ENCODE data around the gene MT2A. TPM values are rescaled to one million over a fixed set of nuclear protein-coding genes. Genes with fewer than 3 reads are reported as not detected.
A peak's percentile ranks its signal among the peaks of the same experiment; 100 is the strongest.

The MT2A gene
- total and polyA plus RNA-seq, 2 of the 13 experiments (the other 11 are each of a cell fraction or from before 2014, with no cell fraction given) = 135 to 371 TPM

GRCh38 chr16:56658327-56658875, 50.0 kb downstream of the MT2A start (continued):
- TF ChIP-seq, protein P1, sequence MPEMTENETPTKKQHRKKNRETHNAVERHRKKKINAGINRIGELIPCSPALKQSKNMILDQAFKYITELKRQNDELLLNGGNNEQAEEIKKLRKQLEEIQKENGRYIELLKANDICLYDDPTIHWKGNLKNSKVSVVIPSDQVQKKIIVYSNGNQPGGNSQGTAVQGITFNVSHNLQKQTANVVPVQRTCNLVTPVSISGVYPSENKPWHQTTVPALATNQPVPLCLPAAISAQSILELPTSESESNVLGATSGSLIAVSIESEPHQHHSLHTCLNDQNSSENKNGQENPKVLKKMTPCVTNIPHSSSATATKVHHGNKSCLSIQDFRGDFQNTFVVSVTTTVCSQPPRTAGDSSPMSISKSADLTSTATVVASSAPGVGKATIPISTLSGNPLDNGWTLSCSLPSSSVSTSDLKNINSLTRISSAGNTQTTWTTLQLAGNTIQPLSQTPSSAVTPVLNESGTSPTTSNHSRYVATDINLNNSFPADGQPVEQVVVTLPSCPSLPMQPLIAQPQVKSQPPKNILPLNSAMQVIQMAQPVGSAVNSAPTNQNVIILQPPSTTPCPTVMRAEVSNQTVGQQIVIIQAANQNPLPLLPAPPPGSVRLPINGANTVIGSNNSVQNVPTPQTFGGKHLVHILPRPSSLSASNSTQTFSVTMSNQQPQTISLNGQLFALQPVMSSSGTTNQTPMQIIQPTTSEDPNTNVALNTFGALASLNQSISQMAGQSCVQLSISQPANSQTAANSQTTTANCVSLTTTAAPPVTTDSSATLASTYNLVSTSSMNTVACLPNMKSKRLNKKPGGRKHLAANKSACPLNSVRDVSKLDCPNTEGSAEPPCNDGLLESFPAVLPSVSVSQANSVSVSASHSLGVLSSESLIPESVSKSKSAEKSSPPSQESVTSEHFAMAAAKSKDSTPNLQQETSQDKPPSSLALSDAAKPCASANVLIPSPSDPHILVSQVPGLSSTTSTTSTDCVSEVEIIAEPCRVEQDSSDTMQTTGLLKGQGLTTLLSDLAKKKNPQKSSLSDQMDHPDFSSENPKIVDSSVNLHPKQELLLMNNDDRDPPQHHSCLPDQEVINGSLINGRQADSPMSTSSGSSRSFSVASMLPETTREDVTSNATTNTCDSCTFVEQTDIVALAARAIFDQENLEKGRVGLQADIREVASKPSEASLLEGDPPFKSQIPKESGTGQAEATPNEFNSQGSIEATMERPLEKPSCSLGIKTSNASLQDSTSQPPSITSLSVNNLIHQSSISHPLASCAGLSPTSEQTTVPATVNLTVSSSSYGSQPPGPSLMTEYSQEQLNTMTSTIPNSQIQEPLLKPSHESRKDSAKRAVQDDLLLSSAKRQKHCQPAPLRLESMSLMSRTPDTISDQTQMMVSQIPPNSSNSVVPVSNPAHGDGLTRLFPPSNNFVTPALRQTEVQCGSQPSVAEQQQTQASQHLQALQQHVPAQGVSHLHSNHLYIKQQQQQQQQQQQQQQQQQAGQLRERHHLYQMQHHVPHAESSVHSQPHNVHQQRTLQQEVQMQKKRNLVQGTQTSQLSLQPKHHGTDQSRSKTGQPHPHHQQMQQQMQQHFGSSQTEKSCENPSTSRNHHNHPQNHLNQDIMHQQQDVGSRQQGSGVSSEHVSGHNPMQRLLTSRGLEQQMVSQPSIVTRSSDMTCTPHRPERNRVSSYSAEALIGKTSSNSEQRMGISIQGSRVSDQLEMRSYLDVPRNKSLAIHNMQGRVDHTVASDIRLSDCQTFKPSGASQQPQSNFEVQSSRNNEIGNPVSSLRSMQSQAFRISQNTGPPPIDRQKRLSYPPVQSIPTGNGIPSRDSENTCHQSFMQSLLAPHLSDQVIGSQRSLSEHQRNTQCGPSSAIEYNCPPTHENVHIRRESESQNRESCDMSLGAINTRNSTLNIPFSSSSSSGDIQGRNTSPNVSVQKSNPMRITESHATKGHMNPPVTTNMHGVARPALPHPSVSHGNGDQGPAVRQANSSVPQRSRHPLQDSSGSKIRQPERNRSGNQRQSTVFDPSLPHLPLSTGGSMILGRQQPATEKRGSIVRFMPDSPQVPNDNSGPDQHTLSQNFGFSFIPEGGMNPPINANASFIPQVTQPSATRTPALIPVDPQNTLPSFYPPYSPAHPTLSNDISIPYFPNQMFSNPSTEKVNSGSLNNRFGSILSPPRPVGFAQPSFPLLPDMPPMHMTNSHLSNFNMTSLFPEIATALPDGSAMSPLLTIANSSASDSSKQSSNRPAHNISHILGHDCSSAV (CRISPR knock-in tag; IDR thresholded peaks at IDR 0.05; ENCODE audit: borderline replicate concordance) = no peak
- no peak for TF ChIP-seq SCMH1 (CRISPR knock-in tag; IDR thresholded peaks at IDR 0.05; ENCODE audit: borderline replicate concordance)
- 0 out of 2 replicates have a peak, but pooled peaks have one; percentile 4 for TF ChIP-seq MYC (CRISPR knock-in tag; IDR thresholded peaks at IDR 0.05; ENCODE audit: borderline replicate concordance)
- TF ChIP-seq, protein P2, sequence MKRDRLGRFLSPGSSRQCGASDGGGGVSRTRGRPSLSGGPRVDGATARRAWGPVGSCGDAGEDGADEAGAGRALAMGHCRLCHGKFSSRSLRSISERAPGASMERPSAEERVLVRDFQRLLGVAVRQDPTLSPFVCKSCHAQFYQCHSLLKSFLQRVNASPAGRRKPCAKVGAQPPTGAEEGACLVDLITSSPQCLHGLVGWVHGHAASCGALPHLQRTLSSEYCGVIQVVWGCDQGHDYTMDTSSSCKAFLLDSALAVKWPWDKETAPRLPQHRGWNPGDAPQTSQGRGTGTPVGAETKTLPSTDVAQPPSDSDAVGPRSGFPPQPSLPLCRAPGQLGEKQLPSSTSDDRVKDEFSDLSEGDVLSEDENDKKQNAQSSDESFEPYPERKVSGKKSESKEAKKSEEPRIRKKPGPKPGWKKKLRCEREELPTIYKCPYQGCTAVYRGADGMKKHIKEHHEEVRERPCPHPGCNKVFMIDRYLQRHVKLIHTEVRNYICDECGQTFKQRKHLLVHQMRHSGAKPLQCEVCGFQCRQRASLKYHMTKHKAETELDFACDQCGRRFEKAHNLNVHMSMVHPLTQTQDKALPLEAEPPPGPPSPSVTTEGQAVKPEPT (CRISPR knock-in tag; IDR thresholded peaks at IDR 0.05; ENCODE audit: low read depth) = no peak
- TF ChIP-seq TARDBP (CRISPR knock-in tag; IDR thresholded peaks at IDR 0.05) = peak; percentile 35; the same call in 1 of the 2 replicates
- TF ChIP-seq, protein P3, sequence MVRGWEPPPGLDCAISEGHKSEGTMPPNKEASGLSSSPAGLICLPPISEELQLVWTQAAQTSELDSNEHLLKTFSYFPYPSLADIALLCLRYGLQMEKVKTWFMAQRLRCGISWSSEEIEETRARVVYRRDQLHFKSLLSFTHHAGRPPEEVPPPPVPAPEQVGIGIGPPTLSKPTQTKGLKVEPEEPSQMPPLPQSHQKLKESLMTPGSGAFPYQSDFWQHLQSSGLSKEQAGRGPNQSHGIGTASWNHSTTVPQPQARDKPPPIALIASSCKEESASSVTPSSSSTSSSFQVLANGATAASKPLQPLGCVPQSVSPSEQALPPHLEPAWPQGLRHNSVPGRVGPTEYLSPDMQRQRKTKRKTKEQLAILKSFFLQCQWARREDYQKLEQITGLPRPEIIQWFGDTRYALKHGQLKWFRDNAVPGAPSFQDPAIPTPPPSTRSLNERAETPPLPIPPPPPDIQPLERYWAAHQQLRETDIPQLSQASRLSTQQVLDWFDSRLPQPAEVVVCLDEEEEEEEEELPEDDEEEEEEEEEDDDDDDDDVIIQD (CRISPR knock-in tag; IDR thresholded peaks at IDR 0.05; ENCODE audit: low read depth) = no peak
- no peak for TF ChIP-seq GFI1 (CRISPR knock-in tag; IDR thresholded peaks at IDR 0.05; ENCODE audit: borderline replicate concordance)
- TF ChIP-seq RBM22 (optimal IDR thresholded peaks at IDR 0.05; ENCODE audit: low read length) = no peak
- TF ChIP-seq TMF1 (CRISPR knock-in tag; IDR thresholded peaks at IDR 0.05; ENCODE audit: low read depth) = no peak
- no peak for TF ChIP-seq ZNF790 (CRISPR knock-in tag; IDR thresholded peaks at IDR 0.05; ENCODE audit: borderline replicate concordance)
- TF ChIP-seq ZNF512 (CRISPR knock-in tag; IDR thresholded peaks at IDR 0.05) = no peak
- TF ChIP-seq, protein P4, sequence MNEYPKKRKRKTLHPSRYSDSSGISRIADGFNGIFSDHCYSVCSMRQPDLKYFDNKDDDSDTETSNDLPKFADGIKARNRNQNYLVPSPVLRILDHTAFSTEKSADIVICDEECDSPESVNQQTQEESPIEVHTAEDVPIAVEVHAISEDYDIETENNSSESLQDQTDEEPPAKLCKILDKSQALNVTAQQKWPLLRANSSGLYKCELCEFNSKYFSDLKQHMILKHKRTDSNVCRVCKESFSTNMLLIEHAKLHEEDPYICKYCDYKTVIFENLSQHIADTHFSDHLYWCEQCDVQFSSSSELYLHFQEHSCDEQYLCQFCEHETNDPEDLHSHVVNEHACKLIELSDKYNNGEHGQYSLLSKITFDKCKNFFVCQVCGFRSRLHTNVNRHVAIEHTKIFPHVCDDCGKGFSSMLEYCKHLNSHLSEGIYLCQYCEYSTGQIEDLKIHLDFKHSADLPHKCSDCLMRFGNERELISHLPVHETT (CRISPR knock-in tag; conservative IDR thresholded peaks at IDR 0.05) = no peak
- no peak for TF ChIP-seq MEF2D (CRISPR knock-in tag; IDR thresholded peaks at IDR 0.05)
- no peak for TF ChIP-seq BRCA1 (CRISPR knock-in tag; IDR thresholded peaks at IDR 0.05)
- TF ChIP-seq ZKSCAN8 (CRISPR knock-in tag; IDR thresholded peaks at IDR 0.05; ENCODE audit: borderline replicate concordance) = no peak
